DND-41 (cell line): ENCODE data around the gene SIPA1L3.

ENCODE experiments used
- ATAC-seq: fragments of 200-7000 bp; cut with Tn5 transposase; 3 replicates; pipeline ENCODE4 v1.9.1; 2021; ENCODE audit warnings: low read depth; ENCODE audit not compliant: insufficient read depth
- DNase-seq: peaks from one replicate; pipeline ENCODE4 v3.0.0-alpha.2; 2020
- H2AFZ ChIP-seq: 2 replicates; pipeline ENCODE4 v1.6.0; 2012; ENCODE audit warnings: low read depth, low read length
- H3K27ac ChIP-seq: 2 replicates; pipeline ENCODE4 v1.5.1; 2012; ENCODE audit warnings: low read length, inconsistent platforms
- H3K27me3 ChIP-seq: fragments of 200-600 bp; sonication (generic); 2 replicates; pipeline ENCODE4 v1.6.0; 2012; ENCODE audit warnings: low read length, mild to moderate bottlenecking, inconsistent platforms; ENCODE audit not compliant: insufficient read depth, poor library complexity
- H3K36me3 ChIP-seq: 2 replicates; pipeline ENCODE4 v1.5.1; 2012; ENCODE audit warnings: low read length, inconsistent platforms; ENCODE audit not compliant: insufficient read depth
- H3K4me1 ChIP-seq: 2 replicates; pipeline ENCODE4 v1.5.1; 2012; ENCODE audit warnings: mild to moderate bottlenecking, low read length; ENCODE audit not compliant: insufficient read depth
- H3K4me2 ChIP-seq: 2 replicates; pipeline ENCODE4 v1.6.0; 2012; ENCODE audit warnings: mild to moderate bottlenecking, moderate library complexity, low read length, inconsistent platforms; ENCODE audit not compliant: insufficient read depth
- H3K4me3 ChIP-seq, 2 experiments: fragments of 200-600 bp in 1 of 2; shearing (Covaris generic) in 1 of 2; 2 replicates each; pipeline ENCODE4 v1.5.1; 2012 to 2016; ENCODE audit warnings: inconsistent platforms in 2 of 2, low read length in 2 of 2, mild to moderate bottlenecking in 2 of 2, low read depth in 1 of 2, moderate library complexity in 1 of 2
- H3K79me2 ChIP-seq: 2 replicates; pipeline ENCODE4 v1.6.0; 2012; ENCODE audit warnings: low read length, inconsistent platforms; ENCODE audit not compliant: insufficient read depth
- H3K9ac ChIP-seq: 2 replicates; pipeline ENCODE4 v1.6.0; 2012; ENCODE audit warnings: low read depth, mild to moderate bottlenecking, inconsistent platforms, low read length, moderate library complexity
- H3K9me3 ChIP-seq: 2 replicates; pipeline ENCODE4 v1.5.1; 2012; ENCODE audit warnings: low read length, moderate library complexity, mild to moderate bottlenecking, inconsistent platforms; ENCODE audit not compliant: insufficient read depth, severe bottlenecking
- H4K20me1 ChIP-seq: 2 replicates; pipeline ENCODE4 v1.6.0; 2012; ENCODE audit warnings: low read length; ENCODE audit not compliant: insufficient read depth
- EZH2 ChIP-seq: IDR thresholded peaks from 3 replicates; pipeline ENCODE4 v1.6.1; 2012; ENCODE audit warnings: borderline replicate concordance, low read depth, mild to moderate bottlenecking, moderate library complexity, low read length, inconsistent platforms; ENCODE audit not compliant: severe bottlenecking
- TF ChIP-seq, protein P1 (sequence below): IDR thresholded peaks from 2 replicates; pipeline ENCODE4 v1.5.1; 2012; ENCODE audit warnings: borderline replicate concordance, low read length, moderate library complexity, mild to moderate bottlenecking; ENCODE audit not compliant: poor library complexity, severe bottlenecking; ENCODE audit errors: extremely low read depth

SIPA1L3 gene

DNA sequence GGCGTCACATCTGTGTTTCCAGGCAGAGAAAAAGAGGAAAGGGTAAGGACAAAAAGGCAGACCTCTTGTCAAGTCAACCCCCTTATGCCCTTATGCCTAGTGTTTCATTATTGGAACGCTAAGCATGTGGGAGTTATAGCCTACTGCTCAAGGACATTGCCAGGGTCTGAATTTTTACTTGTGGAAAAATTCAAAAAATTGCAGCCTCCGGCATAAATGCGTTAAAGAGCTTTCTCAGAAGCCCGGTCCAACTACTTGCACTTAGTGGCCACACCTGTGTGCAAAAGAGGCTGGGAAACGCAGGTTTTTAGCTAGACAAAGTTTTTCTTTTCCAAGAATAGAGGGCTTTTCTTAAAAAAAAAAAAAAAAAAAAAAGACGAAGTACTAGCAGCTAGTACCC is 177.2 kb downstream of the SIPA1L3 start:
- Histone ChIP-seq H3K36me3 (peaks cover 18% of the 10 kb centered on the region), H3K4me2 (no peak overlapping the region), H3K9me3 (no peaks in the 10 kb centered on the region), H3K79me2 (no peaks in the 10 kb centered on the region), H4K20me1 (no peaks in the 10 kb centered on the region), H3K27ac (no peak overlapping the region), H3K4me1 (no peaks in the 10 kb centered on the region), H3K27me3 (no peaks in the 10 kb centered on the region), H3K4me3 (no peak overlapping the region), H2AFZ (no peak overlapping the region), H3K9ac (no peak overlapping the region)
- DNase-seq, result no peak
- TF ChIP-seq, protein P1, sequence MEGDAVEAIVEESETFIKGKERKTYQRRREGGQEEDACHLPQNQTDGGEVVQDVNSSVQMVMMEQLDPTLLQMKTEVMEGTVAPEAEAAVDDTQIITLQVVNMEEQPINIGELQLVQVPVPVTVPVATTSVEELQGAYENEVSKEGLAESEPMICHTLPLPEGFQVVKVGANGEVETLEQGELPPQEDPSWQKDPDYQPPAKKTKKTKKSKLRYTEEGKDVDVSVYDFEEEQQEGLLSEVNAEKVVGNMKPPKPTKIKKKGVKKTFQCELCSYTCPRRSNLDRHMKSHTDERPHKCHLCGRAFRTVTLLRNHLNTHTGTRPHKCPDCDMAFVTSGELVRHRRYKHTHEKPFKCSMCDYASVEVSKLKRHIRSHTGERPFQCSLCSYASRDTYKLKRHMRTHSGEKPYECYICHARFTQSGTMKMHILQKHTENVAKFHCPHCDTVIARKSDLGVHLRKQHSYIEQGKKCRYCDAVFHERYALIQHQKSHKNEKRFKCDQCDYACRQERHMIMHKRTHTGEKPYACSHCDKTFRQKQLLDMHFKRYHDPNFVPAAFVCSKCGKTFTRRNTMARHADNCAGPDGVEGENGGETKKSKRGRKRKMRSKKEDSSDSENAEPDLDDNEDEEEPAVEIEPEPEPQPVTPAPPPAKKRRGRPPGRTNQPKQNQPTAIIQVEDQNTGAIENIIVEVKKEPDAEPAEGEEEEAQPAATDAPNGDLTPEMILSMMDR, result no peak
- no peak for TF ChIP-seq EZH2
- ATAC-seq, result no peak

DNA sequence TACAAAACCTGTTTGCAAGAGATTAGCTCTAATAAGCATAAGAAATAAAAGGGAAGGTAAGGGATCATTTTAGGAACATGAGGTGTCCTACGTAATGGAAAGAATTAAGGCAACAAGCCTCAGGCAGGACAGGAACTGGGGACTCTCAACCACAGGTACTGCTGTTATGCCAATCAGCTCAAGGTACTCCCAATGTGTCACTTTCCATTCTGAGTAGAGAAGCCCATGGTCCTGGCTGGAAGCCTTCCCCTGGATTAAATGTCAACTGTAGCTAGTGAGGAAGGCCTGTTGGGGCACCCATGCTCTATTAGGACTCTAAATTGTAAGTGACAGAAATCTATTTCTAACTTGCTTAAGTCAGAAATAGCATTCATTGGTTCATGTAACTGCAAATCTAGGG is 182.4 kb downstream of the SIPA1L3 start:
- Histone ChIP-seq H3K79me2 (no peaks in the 10 kb centered on the region), H3K36me3 (peaks cover 16% of the 10 kb centered on the region), H4K20me1 (no peaks in the 10 kb centered on the region; the same call in 1 of the 2 replicates), H3K9ac (no peak overlapping the region), H3K9me3 (no peaks in the 10 kb centered on the region), H3K27ac (no peak overlapping the region), H3K4me3 (no peak overlapping the region), H3K27me3 (no peaks in the 10 kb centered on the region), H3K4me1 (no peaks in the 10 kb centered on the region), H3K4me2 (no peak overlapping the region), H2AFZ (no peak overlapping the region)
- no peak for DNase-seq
- ATAC-seq, result no peak
- TF ChIP-seq EZH2, result no peak
- TF ChIP-seq, protein P1, result no peak

DNA sequence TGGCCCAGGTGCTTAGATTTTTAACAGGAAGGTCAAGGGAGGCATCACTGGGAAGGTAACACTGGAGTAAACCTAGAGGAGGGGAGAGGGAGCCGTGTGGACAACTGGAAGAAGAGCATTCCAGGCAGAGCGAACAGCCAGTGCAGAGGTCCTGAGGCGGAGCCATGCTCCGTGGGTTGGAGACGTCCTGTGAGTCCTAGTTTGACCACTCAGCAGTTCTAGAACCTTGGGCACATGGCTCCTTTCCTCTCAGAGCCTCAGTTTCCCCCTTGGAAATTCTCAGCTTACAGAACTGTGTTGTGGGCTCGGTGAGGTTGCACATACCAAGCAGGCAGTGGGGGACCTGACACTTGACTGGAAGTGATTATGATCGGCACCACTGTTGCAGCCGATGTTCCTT is 186.1 kb downstream of the SIPA1L3 start:
- no peak overlapping the region for H3K4me2 ChIP-seq
- H3K36me3 ChIP-seq, result peaks cover 19% of the 10 kb centered on the region
- no peaks in the 10 kb centered on the region for H3K79me2 ChIP-seq
- no peak for DNase-seq
- H3K9me3 ChIP-seq, result no peaks in the 10 kb centered on the region
- H3K27ac ChIP-seq, result no peak overlapping the region
- no peak overlapping the region for H3K4me3 ChIP-seq
- no peak for ATAC-seq
- TF ChIP-seq, protein P1, result no peak
- no peak for TF ChIP-seq EZH2
- H2AFZ ChIP-seq, result no peak overlapping the region
- no peaks in the 10 kb centered on the region for H3K27me3 ChIP-seq
- H4K20me1 ChIP-seq, result no peaks in the 10 kb centered on the region; the same call in 1 of the 2 replicates
- no peaks in the 10 kb centered on the region for H3K4me1 ChIP-seq
- H3K9ac ChIP-seq, result no peak overlapping the region

DNA sequence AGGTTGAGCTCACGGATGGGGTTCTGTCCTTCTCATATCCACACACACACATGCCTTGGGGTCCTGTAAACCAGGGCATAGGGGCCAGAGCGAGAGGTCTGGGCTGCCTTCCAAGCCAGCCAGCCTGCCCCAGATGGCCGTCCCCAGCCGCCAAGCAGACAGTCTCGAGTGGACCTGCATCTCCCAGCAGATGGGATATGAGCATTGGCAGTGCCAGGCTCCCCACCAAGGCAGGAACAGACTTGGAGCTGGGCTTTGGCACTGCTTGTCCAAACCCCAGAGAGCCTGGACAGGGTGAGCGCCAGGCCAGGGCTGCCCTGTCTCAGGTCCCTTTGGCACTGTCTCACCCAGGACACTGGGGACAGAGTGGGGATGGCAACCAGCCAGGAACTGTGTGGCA is 186.6 kb downstream of the SIPA1L3 start:
- ATAC-seq (no peak), DNase-seq (no peak)
- Histone ChIP-seq H3K27ac (no peak overlapping the region), H3K9ac (no peak overlapping the region), H2AFZ (no peak overlapping the region), H4K20me1 (no peaks in the 10 kb centered on the region; the same call in 1 of the 2 replicates), H3K9me3 (no peaks in the 10 kb centered on the region), H3K4me2 (no peak overlapping the region), H3K4me3 (no peak overlapping the region), H3K27me3 (no peaks in the 10 kb centered on the region), H3K79me2 (no peaks in the 10 kb centered on the region), H3K36me3 (peaks cover 15% of the 10 kb centered on the region), H3K4me1 (no peaks in the 10 kb centered on the region)
- TF ChIP-seq EZH2, result no peak
- TF ChIP-seq, protein P1, result no peak
